PC-3 (cell line): ENCODE measurements around the gene TSPAN2.

ENCODE experiments used
- EZH2 ChIP-seq: fragments of 300-600 bp; sonication (generic); IDR thresholded peaks from one replicate; pipeline ENCODE4 v1.6.1; 2017; ENCODE audit warnings: antibody characterized with exemption, mild to moderate bottlenecking, low read length; ENCODE audit not compliant: unreplicated experiment
- TF ChIP-seq, protein P1 (sequence below): fragments of 300-600 bp; sonication (generic); conservative IDR thresholded peaks from 2 replicates; pipeline ENCODE4 v1.5.1; 2017; ENCODE audit warnings: antibody characterized with exemption, low read depth, mild to moderate bottlenecking, low read length

- TF ChIP-seq, protein P1, sequence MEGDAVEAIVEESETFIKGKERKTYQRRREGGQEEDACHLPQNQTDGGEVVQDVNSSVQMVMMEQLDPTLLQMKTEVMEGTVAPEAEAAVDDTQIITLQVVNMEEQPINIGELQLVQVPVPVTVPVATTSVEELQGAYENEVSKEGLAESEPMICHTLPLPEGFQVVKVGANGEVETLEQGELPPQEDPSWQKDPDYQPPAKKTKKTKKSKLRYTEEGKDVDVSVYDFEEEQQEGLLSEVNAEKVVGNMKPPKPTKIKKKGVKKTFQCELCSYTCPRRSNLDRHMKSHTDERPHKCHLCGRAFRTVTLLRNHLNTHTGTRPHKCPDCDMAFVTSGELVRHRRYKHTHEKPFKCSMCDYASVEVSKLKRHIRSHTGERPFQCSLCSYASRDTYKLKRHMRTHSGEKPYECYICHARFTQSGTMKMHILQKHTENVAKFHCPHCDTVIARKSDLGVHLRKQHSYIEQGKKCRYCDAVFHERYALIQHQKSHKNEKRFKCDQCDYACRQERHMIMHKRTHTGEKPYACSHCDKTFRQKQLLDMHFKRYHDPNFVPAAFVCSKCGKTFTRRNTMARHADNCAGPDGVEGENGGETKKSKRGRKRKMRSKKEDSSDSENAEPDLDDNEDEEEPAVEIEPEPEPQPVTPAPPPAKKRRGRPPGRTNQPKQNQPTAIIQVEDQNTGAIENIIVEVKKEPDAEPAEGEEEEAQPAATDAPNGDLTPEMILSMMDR, result no peak
- TF ChIP-seq EZH2, result no peak
Measured at GRCh38 chr1:115118611-115119010, 29.3 kb upstream of the TSPAN2 start.
